HG03521 (cell line): ENCODE data around the gene ZNF557.

Experiments used
- ATAC-seq: cut with Tn5 transposase; IDR thresholded peaks from one replicate; pipeline ENCODE4 v1.9.1; 2021; ENCODE audit warnings: mild to moderate bottlenecking, moderate library complexity; ENCODE audit not compliant: unreplicated experiment

ZNF557 gene

DNA sequence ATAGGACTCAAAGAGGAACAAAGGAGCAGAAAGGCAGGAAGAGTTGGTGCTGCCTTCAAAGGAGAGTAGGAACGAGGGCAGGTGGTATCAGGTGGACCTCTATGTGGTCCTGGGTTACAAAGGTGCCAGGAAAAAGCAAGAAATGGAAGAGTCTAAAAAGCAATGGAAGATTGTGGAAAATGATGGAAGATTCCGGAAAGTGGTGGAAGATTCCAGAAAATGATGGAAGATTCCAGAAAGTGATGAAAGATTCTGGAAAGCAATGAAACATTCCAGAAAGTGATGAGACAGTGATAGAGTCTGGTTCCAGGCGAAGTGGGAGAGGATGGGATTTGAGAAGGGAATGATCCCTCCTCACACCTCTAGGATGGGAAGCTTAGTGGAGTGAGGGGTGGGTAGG lies 55.3 kb downstream of the ZNF557 start:
- ATAC-seq = no peak

DNA sequence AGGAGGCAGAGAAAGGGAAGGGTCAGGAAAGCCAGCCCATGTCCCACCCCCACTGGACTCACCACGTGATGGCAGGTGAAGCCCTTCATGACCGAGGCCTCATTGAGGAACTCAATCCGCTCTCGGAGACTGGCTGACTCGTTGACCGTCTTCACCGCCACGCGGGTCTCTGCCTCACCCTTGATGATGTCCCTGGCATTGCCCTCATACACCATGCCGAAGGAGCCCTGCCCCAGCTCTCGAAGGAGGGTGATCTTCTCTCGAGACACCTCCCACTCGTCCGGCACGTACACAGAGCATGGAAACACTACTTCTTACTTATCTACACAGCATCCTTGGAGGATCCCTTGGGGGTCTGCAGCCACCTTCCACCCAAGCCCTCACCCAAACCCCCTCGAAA lies 55.7 kb downstream of the ZNF557 start:
- ATAC-seq = no peak

DNA sequence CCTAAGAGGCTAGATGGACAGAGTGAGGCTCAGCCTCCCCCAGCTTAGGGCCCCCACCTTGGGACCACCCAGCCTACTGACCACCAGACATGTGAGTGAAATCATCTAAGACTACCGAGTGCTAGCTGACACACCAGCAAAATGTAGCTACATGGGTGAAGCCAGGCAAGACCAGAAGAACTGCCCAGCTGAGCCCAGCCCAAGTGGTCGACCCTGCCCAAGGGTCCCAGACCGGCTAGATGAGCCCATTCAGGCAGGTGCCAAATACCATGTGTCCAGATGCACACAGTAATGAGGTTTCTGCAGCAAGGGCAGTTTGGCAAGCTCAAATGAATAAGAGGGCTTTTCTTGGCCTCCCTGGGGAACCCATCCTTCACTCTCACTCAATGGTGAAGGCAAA lies 56.6 kb downstream of the ZNF557 start:
- no peak for ATAC-seq

DNA sequence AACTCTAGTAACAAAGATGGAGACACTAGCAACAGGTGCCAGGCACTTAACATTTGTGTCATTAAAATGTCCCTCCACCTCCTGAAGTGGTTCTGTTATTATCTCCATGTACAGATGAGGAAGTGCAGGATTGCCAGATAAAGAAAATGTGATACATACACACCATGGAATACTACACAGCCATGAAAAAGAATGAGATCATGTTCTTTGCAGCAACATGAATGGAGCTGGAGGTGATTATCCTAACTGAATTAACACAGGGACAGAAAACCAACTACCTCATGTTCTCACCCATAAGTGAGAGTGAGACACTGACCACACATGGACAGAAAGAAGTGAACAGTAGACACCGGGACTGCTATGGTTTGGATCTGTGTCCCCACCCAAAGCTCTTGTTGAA lies 60.5 kb downstream of the ZNF557 start:
- ATAC-seq = no peak

DNA sequence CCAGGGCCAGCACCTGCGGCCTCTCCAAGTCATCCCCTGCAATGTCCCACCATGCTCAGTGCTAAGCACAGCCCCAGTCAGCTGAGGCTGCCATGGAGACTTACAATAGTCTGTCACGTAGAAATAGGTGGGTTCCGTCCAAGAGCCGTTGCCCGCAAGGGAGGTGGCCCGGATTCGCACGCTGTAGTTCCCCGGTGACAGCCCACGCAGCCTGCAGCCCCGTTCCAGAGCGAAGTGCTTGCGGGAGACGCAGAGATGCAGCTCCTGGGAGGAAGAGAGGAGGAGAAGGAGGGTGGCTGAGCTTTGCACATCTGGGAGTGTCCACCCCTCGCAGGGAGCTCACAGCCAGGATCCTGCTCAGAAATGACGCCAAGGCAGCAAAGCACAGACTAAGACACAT lies 62.6 kb downstream of the ZNF557 start:
- ATAC-seq = no peak

DNA sequence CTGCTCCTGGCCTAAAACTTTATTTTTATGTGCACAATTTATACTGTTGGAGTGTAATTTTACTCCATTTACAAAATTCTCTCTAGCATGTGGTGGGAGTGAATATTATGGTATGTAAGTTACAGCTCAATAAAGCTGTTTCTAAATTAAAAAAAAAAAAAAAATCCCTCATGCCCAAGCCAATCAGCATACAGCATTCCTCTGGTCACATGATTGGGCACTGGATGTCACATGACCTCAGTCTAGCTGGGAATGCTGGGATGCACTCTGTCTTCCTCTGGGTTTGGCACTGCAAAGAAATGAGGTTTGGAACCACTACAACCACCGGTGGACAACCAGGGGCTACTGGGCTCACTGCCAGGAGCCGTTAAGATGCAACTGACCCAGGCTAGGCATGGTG lies 67.6 kb downstream of the ZNF557 start:
- no peak for ATAC-seq
